KMS-11 (cell line): ENCODE results near the gene EYA4.

Experiments used
- H2AFZ ChIP-seq: fragments of 200-600 bp; sonication (generic); 2 replicates; pipeline ENCODE4 v1.6.1; 2016; ENCODE audit warnings: antibody characterized with exemption, mixed run types, low read depth
- H3K27ac ChIP-seq: fragments of 200-600 bp; sonication (generic); 2 replicates; pipeline ENCODE4 v1.6.1; 2016; ENCODE audit warnings: mild to moderate bottlenecking, mixed run types
- H3K27me3 ChIP-seq: fragments of 200-600 bp; sonication (generic); 2 replicates; pipeline ENCODE4 v1.6.1; 2017; ENCODE audit warnings: mild to moderate bottlenecking, low read depth, mixed run types, moderate library complexity; ENCODE audit not compliant: insufficient read depth
- H3K36me3 ChIP-seq: fragments of 200-600 bp; sonication (generic); 2 replicates; pipeline ENCODE4 v1.6.1; 2017; ENCODE audit warnings: mild to moderate bottlenecking, mixed run types; ENCODE audit not compliant: insufficient read depth
- H3K4me1 ChIP-seq: fragments of 200-600 bp; sonication (generic); 2 replicates; pipeline ENCODE4 v1.6.1; 2016; ENCODE audit warnings: mild to moderate bottlenecking, low read depth, mixed run types; ENCODE audit not compliant: poor library complexity, severe bottlenecking
- H3K4me2 ChIP-seq: fragments of 200-600 bp; sonication (generic); 2 replicates; pipeline ENCODE4 v1.7.0; 2016; ENCODE audit warnings: mild to moderate bottlenecking, mixed run types
- H3K4me3 ChIP-seq: fragments of 200-600 bp; sonication (generic); IDR thresholded peaks from 2 replicates; pipeline ENCODE4 v1.6.1; 2017; ENCODE audit warnings: low read depth, low read length, mixed read lengths; ENCODE audit not compliant: insufficient read depth
- H3K79me2 ChIP-seq: fragments of 200-600 bp; sonication (generic); 2 replicates; pipeline ENCODE4 v1.6.1; 2016; ENCODE audit warnings: low read depth, mixed run types; ENCODE audit not compliant: insufficient read depth
- H3K9ac ChIP-seq: fragments of 200-600 bp; sonication (generic); 2 replicates; pipeline ENCODE4 v1.6.1; 2016; ENCODE audit warnings: mild to moderate bottlenecking, mixed run types
- H4K20me1 ChIP-seq: fragments of 200-600 bp; sonication (generic); 2 replicates; pipeline ENCODE4 v1.6.1; 2016; ENCODE audit warnings: mild to moderate bottlenecking, mixed run types; ENCODE audit not compliant: insufficient read depth
- CTCF ChIP-seq: fragments of 200-600 bp; sonication (generic); conservative IDR thresholded peaks from 2 replicates; pipeline ENCODE4 v1.6.1; 2017; ENCODE audit warnings: low read depth, mild to moderate bottlenecking, antibody characterized with exemption, low read length, moderate library complexity, mixed read lengths

EYA4 gene

DNA sequence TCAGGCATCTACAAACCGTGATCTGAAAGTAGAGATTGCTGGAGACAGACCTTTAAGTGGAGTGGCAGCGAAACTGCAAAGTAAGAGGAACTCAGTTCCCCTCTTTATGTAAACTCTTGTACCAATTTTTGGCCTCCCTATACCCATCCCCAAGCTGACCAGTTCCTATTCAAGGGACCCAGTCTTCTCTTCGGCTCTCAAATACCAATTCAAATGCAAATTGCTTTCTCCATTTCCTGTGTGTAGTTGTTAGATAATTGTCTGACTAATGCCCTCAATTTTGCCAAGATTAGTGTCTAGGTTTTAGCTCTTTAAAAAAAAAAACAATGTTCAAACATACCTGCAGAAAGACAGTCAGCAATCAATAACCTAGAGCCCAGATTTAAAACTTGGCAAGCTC is 150.9 kb downstream of the EYA4 start:
- H3K4me1 ChIP-seq = no peaks in the 10 kb centered on the region
- no peak overlapping the region for H3K4me3 ChIP-seq
- H2AFZ ChIP-seq = no peak overlapping the region
- H3K79me2 ChIP-seq = no peaks in the 10 kb centered on the region
- no peak for TF ChIP-seq CTCF
- H3K27ac ChIP-seq = no peak overlapping the region
- H3K4me2 ChIP-seq = no peak overlapping the region
- no peaks in the 10 kb centered on the region for H4K20me1 ChIP-seq
- no peak overlapping the region for H3K9ac ChIP-seq
- no peaks in the 10 kb centered on the region for H3K36me3 ChIP-seq
- H3K27me3 ChIP-seq = no peaks in the 10 kb centered on the region

GRCh38 chr6:133392641-133393040 is 151.5 kb downstream of the EYA4 start:
- no peak overlapping the region for H3K27ac ChIP-seq
- no peak for TF ChIP-seq CTCF
- no peaks in the 10 kb centered on the region for H3K4me1 ChIP-seq
- H2AFZ ChIP-seq = no peak overlapping the region
- H3K4me2 ChIP-seq = no peak overlapping the region
- no peak overlapping the region for H3K4me3 ChIP-seq
- H3K27me3 ChIP-seq = no peaks in the 10 kb centered on the region
- no peaks in the 10 kb centered on the region for H3K79me2 ChIP-seq
- no peaks in the 10 kb centered on the region for H3K36me3 ChIP-seq
- H3K9ac ChIP-seq = no peak overlapping the region
- H4K20me1 ChIP-seq = no peaks in the 10 kb centered on the region

DNA sequence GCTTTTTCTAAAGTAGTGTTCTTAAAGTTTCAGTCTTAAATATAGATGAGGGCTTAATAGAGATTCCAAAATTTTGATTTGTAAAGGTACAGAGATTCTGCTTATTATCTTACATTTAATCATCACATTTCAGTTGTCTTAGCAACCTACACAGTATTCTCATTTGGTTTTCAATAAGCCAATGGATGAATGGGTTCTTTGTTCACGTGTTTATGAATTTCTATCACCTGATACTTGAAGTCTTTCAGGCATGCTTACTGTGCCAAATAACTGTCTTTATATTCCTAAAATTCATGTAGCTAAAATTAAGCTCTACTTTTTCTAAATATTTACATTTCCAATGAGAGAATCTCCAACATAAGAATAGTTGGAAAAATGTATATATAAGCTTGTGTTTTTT is 152.7 kb downstream of the EYA4 start:
- H4K20me1 ChIP-seq = no peaks in the 10 kb centered on the region
- TF ChIP-seq CTCF = no peak
- H3K79me2 ChIP-seq = no peaks in the 10 kb centered on the region
- no peaks in the 10 kb centered on the region for H3K36me3 ChIP-seq
- H2AFZ ChIP-seq = no peak overlapping the region
- no peak overlapping the region for H3K4me2 ChIP-seq
- H3K27me3 ChIP-seq = no peaks in the 10 kb centered on the region
- no peak overlapping the region for H3K9ac ChIP-seq
- H3K4me1 ChIP-seq = no peaks in the 10 kb centered on the region
- no peak overlapping the region for H3K27ac ChIP-seq
- no peak overlapping the region for H3K4me3 ChIP-seq

DNA sequence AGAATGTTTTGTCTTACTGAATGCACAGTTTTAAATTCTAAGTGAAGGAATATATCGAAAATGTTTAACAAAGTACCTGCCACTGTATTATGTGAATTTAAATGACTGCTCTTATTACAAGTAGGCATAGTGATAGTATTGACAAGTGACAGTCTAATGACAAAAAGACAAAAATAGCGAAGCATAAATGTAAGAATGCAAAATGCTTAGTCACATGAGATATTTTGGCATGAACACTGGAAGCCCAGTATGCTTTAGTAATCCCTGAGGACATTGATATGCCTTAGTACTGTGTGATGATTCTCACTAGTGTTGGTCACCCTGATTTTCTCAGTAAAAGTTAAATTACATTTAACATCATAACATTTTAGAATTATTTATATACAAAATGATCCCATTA is 153.5 kb downstream of the EYA4 start:
- no peak overlapping the region for H3K27ac ChIP-seq
- no peaks in the 10 kb centered on the region for H4K20me1 ChIP-seq
- no peaks in the 10 kb centered on the region for H3K79me2 ChIP-seq
- H3K4me1 ChIP-seq = no peaks in the 10 kb centered on the region
- no peak overlapping the region for H3K9ac ChIP-seq
- H2AFZ ChIP-seq = no peak overlapping the region
- TF ChIP-seq CTCF = no peak
- no peak overlapping the region for H3K4me3 ChIP-seq
- H3K36me3 ChIP-seq = no peaks in the 10 kb centered on the region
- H3K27me3 ChIP-seq = no peaks in the 10 kb centered on the region
- H3K4me2 ChIP-seq = no peak overlapping the region
